GM18520 (cell line): ENCODE measurements around the gene INSR.
"Not testable (repeated sequence)": the region's sequence is repeated elsewhere in the genome, so short reads cannot be mapped to it uniquely, and the experiment has no call there.

Source experiments
- ATAC-seq: cut with Tn5 transposase; IDR thresholded peaks from one replicate; pipeline ENCODE4 v1.9.1; 2021; ENCODE audit not compliant: unreplicated experiment

INSR gene

GRCh38 chr19:7147119-7147675, 147.0 kb downstream of the INSR start:
- ATAC-seq = not testable (repeated sequence)

DNA sequence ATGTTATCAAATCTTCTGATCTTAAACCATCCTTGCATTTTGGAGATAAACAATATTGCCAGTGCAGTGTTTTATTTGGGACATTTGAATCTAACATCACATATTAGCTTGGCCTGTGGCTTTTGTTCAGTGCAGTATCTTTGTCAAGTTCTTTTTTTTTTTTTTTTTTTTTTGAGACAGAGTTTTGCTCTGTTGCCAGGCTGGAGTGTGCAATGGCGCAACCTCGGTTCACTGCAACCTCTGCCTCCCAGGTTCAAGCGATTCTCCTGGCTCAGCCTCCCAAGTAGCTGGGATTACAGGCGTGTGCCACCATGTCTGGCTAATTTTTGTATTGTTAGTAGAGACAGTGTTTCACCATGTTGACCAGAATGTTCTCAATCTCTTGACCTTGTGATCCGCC, 148.1 kb downstream of the INSR start:
- ATAC-seq = not testable (repeated sequence)

DNA sequence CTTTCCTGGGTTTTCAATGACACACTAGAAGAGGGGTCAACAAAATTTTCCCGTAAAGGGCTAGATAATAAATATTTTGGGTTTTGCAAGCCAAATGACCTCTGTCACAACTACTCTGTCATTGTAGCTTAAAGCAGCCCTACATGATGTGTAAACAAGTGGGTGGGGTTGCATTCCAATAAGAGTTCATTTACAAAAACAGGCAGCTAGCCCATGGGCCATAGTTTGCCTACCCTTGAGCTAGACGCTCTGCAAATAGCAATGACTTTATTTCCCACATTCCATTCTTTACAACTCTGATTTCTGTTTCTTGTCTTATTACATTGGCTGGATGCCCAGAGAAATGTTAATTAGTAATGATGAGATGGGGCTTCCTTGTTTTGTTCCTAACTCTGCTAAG, 148.7 kb downstream of the INSR start:
- ATAC-seq = no peak

GRCh38 chr19:7142771-7143170, 151.4 kb downstream of the INSR start:
- ATAC-seq = no peak

GRCh38 chr19:7140137-7140536, 154.1 kb downstream of the INSR start:
- no peak for ATAC-seq

DNA sequence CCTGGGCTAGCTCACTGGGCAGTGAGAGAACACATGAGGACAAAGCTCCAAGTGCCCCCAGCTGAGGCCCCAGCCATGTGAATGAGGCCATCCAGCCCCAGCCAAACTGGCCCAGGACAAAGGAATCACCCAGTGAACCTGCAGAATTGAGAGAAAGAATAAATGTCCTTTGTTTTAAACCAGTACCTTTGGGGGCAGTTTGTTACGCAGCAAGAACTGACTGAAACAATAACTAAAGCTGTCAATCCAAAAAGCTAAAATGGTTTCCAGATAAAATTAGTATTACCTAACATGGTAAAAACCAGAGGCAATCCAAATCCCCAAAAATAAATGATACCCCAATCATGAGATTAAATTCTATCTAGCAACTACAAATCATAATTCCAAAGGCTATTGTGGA, 155.1 kb downstream of the INSR start:
- ATAC-seq = no peak

DNA sequence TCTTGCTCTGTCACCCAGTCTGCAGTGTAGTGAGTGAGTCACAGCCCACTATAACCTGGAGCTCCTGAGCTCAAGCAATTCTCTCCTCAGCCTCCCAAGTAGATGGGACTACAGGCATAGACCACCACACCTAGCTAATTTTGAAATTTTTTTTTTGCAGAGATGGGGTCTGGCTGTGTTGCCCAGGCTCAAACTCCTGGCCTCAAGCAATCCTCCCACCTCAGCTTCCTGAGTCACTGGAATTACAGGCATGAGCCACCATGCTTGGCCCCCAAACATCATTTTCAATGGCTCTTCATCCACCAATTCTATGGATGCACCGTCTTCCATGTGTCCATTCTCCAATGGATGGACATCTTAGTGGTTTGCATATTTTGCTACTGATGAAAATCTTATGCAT, 155.8 kb downstream of the INSR start:
- no peak for ATAC-seq

DNA sequence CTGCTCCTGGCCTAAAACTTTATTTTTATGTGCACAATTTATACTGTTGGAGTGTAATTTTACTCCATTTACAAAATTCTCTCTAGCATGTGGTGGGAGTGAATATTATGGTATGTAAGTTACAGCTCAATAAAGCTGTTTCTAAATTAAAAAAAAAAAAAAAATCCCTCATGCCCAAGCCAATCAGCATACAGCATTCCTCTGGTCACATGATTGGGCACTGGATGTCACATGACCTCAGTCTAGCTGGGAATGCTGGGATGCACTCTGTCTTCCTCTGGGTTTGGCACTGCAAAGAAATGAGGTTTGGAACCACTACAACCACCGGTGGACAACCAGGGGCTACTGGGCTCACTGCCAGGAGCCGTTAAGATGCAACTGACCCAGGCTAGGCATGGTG, 157.1 kb downstream of the INSR start:
- ATAC-seq = no peak

GRCh38 chr19:7132054-7132453, 162.2 kb downstream of the INSR start:
- no peak for ATAC-seq

GRCh38 chr19:7130043-7130442, 164.2 kb downstream of the INSR start:
- ATAC-seq = no peak

GRCh38 chr19:7126132-7126531, 168.1 kb downstream of the INSR start:
- ATAC-seq = no peak

DNA sequence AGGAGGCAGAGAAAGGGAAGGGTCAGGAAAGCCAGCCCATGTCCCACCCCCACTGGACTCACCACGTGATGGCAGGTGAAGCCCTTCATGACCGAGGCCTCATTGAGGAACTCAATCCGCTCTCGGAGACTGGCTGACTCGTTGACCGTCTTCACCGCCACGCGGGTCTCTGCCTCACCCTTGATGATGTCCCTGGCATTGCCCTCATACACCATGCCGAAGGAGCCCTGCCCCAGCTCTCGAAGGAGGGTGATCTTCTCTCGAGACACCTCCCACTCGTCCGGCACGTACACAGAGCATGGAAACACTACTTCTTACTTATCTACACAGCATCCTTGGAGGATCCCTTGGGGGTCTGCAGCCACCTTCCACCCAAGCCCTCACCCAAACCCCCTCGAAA, 169.0 kb downstream of the INSR start:
- ATAC-seq = no peak

- ATAC-seq = no peak
Observed at GRCh38 chr19:7124782-7125181, 169.4 kb downstream of the INSR start.

- no peak for ATAC-seq
Observed at GRCh38 chr19:7122701-7123100, 171.5 kb downstream of the INSR start.

- no peak for ATAC-seq
Observed at GRCh38 chr19:7120499-7120898, 173.7 kb downstream of the INSR start.

DNA sequence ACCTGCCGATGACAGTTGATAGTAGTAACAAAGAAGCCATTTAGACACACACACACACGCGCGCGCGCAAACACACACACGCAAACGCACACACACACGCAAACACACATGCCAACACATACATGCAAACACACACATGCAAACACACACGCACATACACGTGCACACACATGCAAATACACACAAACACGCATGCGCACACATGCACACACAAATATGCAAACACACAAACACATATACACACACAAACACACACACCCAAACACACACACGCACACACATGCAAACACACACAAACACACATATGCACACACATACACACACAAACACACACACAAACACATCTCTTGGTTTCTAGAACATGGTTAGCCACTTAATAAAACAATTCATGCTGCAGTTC, 174.6 kb downstream of the INSR start:
- no peak for ATAC-seq

DNA sequence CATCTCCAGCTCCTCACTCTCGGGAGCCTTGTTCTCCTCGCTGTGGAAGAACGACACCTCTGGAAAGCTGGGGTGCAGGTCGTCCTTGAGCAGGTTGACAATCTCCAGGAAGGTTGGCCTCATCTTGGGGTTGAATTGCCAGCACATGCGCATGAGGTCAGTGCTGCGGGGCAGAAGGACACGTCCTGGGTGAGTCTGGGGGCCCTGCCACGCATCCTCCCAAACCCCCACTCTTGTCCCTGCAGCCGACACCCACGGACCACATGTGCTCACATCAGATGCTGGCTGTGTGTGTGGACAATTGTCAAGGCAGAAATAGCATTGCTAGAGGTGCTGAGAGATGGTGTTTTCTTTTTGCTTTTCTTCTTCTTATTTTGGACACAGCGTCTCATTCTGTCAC, 177.0 kb downstream of the INSR start:
- ATAC-seq = no peak

GRCh38 chr19:7115721-7116120, 178.5 kb downstream of the INSR start:
- ATAC-seq = no peak

GRCh38 chr19:7113233-7113632, 181.0 kb downstream of the INSR start:
- ATAC-seq = no peak

DNA sequence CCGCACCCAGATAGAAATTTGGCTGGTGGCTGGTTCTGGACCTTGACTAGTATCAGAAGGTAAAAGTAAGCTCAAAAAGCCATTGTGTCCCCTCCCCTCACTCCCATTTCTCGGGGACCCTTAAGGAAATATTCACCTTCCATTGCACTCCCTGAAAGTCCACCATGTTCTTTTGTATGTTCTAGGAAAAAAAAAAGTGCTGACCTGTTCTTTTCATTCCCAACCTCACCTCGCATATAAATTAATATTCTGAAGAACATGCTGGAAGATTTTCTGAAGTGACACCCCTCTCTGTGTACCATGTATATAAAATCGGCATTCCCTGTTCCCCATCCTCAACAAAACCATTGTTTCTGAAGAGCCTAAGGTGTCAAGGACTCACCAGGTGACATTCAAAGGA, 181.5 kb downstream of the INSR start:
- ATAC-seq = no peak

DNA sequence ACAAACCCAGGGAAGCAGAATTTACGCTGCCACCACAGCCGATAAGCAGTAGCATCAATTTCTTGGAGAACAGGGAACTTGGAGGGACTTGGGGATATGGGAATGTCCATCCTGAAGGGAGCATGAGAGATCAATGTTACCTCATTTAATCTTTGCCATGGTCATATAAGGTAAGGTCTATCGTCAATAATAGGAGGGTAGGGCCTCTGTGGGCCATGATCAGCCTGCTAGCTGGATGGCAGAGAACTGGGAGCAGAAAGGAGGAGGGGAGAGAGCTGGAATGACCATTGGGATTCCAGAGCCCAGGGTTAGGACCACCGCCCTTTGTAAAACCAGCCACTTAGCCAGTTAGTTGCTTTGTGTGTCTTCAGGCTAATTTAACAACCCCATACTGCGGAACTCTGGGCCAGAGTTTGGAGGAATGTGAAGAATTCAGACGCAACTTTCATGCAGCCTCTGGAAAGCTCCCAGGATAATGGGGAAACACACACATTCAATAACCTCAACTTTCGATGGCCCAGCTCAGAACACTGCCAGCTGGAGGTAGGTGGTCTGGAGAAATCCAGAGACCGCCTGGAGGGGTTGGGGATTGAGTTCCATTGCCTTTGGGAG, 184.4 kb downstream of the INSR start:
- ATAC-seq = no peak

GRCh38 chr19:7106711-7107657, 187.2 kb downstream of the INSR start:
- no peak for ATAC-seq
